ENCODE data around the gene EHD1.

- TF ChIP-seq CTCF (IDR thresholded peaks at IDR 0.05) (no peak), POLR2A (IDR thresholded peaks at IDR 0.05) (peak in 2 of 4 donors; percentile 17 to 41)
These were observed 13.7 kb downstream of the EHD1 start for GRCh38 chr11:64864473-64865285.

Data from esophagus squamous epithelium (tissue), 4 donors.